ENCODE measurements around the gene SOX4.

- TF ChIP-seq CTCF (IDR thresholded peaks at IDR 0.05) (no peak), EZH2phosphoT487 (IDR thresholded peaks at IDR 0.05) (no peak), EZH2 (IDR thresholded peaks at IDR 0.05) (no peak)
Observed at GRCh38 chr6:21601339-21601923, 7.9 kb downstream of the SOX4 start.
